ENCODE data around the gene DHX30.

DNA sequence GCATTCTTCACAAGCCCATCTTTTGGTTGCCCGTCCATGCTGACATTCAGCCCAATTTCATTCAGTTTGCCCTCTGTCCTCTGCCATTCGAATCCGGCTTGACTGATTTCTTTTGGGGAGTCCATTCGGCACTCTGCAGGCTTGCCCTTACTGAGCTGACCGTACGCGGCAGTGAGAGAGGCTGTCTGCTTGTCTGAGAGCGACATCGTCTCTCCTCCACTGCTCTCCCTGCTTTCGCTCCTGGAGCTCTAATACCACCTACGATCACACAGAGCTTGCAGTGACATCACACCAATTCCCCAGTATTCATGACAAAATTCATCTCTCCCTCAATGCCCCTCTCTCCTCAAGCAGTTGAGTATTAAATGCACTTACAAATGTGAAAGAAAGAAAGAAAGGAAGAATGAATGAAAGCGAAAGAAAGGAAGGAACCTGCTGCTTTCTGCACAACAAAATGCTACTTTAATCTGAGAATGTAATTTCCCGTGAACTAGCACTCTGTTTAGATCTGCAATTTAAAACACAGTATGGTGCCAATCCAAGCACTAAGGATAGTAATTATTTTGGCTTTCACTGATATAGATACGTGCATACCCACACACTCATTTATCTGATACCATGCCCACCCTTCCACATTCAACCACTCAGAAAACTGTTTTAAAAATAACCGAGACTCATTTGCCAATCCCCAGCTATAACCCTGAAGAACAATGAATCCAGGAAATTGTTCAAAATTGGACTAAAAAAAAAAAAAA is 89.5 kb downstream of the DHX30 start:
- TF ChIP-seq TAF1 (IDR thresholded peaks at IDR 0.05; ENCODE audit: borderline replicate concordance, insufficient read depth, low read length) (no peak), POLR2AphosphoS5 (IDR thresholded peaks at IDR 0.05; ENCODE audit: low read depth, low read length) (no peak), SIN3A (IDR thresholded peaks at IDR 0.05; ENCODE audit: borderline replicate concordance, insufficient read depth, low read length) (no peak), FOXP2 (optimal IDR thresholded peaks at IDR 0.05; ENCODE audit: borderline replicate concordance, extremely low read depth, extremely low read length, insufficient read depth) (no peak)
- TF ChIP-seq, protein P1, sequence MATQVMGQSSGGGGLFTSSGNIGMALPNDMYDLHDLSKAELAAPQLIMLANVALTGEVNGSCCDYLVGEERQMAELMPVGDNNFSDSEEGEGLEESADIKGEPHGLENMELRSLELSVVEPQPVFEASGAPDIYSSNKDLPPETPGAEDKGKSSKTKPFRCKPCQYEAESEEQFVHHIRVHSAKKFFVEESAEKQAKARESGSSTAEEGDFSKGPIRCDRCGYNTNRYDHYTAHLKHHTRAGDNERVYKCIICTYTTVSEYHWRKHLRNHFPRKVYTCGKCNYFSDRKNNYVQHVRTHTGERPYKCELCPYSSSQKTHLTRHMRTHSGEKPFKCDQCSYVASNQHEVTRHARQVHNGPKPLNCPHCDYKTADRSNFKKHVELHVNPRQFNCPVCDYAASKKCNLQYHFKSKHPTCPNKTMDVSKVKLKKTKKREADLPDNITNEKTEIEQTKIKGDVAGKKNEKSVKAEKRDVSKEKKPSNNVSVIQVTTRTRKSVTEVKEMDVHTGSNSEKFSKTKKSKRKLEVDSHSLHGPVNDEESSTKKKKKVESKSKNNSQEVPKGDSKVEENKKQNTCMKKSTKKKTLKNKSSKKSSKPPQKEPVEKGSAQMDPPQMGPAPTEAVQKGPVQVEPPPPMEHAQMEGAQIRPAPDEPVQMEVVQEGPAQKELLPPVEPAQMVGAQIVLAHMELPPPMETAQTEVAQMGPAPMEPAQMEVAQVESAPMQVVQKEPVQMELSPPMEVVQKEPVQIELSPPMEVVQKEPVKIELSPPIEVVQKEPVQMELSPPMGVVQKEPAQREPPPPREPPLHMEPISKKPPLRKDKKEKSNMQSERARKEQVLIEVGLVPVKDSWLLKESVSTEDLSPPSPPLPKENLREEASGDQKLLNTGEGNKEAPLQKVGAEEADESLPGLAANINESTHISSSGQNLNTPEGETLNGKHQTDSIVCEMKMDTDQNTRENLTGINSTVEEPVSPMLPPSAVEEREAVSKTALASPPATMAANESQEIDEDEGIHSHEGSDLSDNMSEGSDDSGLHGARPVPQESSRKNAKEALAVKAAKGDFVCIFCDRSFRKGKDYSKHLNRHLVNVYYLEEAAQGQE (IDR thresholded peaks at IDR 0.05; ENCODE audit: insufficient read depth in 1 of 2, low read depth in 2 of 2, low read length in 2 of 2), result no peak
